SIG-M5 treated with dmso at 0.1 percent for 504 hours (cell line): ENCODE measurements around the gene ZNF282.

Experiments used
- DNase-seq: peaks from one replicate; lab custom pipeline; 2025; ENCODE audit not compliant: unreplicated experiment; lab: John Stamatoyannopoulos, UW

The ZNF282 gene

DNA sequence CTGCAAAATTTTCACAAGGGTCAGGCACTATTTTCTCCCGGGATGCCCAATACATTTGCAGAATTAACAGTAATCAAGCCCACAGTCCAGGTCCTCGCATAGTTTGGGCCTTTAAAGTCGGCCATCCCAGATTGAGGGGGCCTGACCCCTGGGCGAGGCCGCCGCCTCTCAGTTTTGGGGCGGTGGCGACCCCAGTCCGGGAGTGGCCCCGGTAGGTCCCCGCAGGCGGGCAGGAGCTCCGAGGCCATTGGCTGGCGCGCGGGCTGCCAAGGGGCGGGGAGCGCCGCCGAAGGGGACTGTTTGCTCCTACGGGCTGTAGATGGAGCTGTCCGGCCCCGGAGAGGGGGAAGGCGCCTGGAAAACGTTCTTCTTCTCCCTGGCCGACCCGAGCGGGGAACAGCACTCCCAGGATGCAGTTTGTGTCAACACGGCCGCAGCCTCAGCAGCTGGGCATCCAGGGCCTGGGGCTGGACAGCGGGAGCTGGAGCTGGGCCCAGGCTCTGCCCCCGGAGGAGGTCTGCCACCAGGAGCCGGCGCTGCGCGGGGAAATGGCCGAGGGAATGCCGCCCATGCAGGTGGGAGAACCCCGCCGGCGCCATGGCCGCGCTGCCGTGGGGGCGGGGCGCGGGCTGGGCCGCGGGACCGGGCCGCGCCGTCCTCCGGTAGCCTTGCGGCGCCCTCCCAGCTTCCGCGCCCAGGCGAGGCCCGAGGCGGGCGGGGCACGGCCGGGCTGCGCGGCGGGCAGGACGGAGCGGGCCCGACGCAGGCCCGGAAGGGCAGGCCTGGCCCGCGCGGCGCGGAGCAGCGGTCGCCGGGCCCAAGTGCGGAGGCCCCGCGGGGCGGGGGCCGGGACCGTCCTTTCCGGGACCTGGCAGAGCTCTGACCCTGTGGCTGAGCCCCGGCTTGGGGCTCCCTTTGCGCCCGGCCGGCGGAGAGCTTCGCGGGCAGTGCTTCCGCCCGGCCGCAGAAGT is at the start of gene ZNF282:
Gene ZNF282 (plus strand): TSS at position 367 of the 971 bp plus-strand sequence. CDS start 44 bp downstream, at position 411.
- DNase-seq, result peak; percentile 86

DNA sequence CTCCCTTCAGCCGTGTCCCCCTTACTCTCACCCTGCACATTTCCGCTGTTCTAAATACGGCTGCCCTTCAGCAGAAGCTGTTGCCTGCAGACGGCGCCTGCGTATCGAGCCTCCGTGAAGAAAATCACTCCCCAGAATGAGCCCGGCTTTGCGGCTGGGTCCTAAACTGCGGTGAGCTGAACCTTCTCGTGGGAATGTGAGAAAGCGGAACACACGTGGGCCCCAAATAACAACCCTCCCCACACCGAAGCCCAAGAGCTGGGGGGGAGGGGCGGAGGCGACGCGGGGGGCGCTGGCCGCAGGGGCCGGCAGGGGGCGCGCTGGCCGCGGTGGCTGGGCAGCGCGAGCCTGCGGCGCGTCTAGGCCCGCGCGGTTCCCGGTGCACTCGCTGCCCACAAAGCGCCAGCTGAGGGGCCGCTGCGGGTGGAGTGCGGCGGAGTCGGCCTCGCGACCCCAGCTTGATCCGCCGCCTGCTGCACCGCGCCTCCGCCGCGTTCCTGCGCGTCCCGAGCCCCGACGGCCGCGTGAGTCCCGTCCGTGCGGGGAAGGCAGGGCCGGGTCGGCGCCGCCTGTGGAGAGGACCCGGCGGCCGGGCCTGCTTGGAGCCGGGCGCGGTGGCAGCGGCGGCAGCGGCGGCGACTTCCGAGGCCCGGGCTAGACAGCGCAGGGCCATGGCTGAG is 48.1 kb upstream of the ZNF282 start, which contains the start of gene ZNF398:
Gene ZNF398 (plus strand): TSS at position 382 of the 680 bp plus-strand sequence. CDS start 290 bp downstream, at position 672.
- DNase-seq, result peak; percentile 86

DNA sequence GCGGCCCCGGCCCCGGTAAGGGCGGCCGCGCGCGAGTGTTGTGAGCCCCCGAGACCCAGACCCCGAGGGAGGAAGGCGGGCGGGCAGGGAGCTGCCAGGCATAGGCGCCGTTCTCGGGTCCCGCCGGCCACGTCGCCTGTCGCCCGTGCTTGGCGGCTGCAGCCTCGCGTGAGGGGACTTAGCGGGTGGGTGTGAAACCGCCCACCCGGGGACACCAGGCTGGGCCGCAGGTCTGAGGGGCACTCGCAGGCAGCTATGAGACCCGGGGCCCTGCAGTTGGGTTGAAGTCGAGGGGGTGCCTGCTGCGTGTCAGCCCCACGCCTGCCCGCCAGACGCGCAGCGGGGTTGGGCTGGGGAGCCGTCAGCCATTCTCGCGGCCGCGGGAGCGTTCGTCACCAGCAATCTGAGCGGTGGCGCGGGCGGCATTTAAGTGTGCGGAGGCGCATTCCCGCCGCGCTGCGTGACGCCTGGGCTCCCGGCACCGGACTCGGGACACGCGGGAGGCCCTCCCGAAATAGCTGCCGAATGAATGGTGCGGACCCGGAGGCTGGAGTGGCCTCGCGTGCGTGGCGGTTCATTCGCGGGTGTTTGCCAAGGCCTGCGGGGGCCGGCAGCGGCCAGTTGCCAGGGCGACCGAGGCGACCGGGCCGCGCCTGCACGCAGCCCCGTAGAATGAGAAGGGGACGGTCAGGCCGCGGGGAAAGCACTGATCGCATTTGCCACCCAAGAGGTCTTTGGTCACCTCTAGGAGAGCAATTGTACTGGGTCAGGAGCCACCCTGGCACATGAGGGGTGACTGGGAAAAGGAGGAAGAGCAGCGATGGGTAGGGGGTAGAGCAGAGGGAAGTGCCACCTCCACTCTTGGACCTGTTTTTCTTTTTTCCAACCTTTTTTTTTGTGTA is 47.3 kb upstream of the ZNF282 start:
- peak; percentile 8 for DNase-seq

DNA sequence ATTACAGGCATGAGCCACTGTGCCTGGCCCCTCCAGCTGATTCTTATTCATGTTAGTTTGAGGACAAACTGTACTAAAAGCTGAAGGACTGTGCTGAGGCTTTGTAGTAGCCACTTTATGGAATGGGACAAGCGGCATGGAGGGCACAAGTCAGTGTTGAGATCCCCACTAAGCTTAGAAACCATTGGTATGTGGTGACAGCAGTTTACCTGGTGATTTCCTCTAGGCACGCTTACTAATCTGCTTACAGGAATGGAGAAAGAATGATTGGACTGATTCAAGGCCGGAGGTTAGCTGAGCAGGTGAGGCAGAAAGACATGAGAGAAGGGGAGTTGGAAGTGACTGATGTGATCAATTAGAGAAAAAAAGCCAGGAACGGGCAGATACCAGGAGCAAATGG is 44.4 kb upstream of the ZNF282 start:
- no peak for DNase-seq

DNA sequence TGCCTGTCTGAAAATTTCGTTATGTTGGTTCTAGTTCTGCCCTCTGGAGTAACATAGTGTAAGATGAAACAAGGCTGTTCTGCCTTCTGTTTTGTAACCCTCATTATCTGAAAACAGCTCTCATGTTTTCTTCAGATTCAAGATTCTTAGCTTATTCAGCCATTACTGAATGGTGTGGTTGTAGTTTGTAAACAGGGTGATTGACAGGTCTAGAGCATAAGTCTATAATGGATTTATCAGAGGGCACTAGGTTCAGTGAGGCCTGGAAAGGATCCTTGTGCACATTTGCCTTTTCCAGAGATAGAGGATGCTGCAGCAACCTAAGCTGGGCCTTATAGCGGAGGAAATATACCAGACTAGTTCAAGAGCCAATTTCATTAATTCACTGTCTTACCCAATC is 42.0 kb upstream of the ZNF282 start:
- no peak for DNase-seq

DNA sequence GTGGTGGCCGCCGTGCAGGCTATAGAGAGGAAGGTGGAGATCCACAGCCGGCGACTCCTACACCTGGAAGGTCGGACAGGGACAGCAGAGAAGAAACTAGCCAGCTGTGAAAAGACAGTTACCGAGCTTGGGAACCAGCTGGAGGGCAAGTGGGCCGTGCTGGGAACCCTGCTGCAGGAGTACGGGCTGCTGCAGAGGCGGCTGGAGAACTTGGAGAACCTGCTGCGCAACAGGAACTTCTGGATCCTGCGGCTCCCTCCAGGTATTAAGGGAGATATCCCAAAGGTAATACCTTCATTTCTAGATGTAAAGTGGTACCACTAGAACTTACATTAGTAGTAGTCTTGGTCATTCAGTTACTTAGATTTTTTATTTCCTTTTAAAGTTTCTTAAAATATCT is 41.3 kb upstream of the ZNF282 start:
- no peak for DNase-seq

DNA sequence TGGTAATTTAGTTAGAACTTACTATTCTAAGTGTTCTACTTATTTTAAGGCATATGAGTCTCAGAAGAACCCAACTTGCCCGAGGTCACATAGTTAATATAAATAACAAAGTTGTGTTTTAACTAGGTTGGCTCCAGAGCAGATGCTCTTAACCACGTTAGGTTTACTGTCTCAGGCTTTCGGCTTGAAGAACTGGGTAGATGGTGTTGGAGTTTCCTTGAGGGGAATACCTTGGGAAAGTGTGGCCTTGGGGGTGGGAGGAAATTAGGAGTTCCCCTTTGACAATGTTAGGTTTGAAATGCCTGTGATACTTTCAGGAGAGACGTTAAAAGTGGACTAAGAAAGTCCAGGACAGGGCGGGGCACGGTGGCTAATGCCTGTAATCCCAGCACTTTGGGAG is 38.4 kb upstream of the ZNF282 start:
- DNase-seq, result no peak

DNA sequence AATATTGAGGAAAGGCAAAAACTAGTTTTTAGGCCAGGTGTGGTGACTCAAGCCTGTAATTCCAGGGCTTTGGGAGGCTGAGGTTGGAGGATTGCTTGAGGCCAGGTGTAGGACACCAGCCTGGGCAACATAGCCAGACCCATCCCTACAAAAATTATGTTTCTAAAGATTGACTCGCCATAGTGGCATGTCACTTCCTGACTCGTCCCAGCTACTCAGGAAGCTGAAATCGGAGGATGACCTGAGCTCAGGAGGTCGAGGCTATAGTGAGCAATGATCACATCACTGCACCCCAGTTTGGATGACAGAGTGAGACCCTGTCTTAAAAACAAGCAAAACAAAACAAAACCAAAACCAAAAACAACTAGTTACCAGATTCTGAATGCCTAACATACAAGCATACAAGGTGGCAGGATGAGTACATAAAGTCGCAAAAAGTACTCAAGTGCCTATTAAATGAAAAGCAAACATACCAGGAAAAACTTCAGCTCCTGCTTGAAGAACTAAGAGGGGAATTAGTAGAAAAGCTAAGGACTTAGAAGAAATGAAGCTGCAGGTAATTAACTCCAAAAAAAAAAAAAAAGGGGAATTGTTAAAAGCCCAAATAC is 34.0 kb upstream of the ZNF282 start:
- DNase-seq, result no peak

DNA sequence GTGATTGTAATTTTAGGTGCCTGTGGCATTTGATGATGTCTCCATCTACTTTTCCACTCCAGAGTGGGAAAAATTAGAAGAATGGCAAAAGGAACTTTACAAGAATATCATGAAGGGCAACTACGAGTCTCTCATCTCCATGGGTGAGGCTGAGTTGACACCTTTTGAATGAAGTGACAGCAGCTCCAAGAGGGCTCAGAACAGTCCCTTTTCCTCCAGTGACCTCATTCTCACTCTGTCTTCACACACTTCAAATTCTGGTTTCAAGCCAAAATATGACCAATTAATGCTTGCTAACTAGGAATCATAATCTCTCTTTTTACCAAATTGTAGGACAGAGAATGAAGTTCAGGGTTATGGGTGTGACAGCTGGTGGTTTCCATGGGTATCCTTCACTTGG is 29.2 kb upstream of the ZNF282 start:
- no peak for DNase-seq

DNA sequence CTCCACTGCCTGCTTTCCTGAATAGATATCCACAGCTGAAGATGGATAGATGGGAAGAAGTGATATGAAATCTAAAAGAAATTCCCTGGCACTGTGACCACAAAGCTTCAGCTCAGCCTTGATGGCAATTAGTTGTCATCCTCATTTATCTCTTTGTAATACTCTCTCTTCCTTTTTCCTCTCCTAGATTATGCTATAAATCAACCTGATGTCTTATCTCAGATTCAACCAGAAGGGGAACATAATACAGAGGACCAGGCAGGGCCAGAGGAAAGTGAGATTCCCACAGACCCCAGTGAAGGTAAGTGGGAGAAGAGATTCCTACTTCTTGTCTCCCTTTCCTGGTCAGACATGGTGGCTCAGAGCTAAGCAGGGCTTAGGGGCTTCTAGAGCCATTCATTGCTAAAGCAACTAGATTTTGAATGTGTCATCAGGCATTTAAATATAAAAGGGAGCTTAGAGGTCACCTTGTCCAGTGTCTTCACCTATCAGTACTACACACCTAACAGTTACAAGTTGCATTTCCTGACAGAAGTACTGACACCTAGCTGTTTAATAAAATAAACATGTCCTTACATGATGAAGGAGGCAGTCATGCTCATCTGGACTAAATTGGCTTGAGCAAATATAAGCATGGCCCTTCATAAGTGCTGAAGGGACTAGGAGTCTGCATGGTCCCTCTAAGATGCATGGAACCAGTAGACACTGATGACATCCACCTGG is 28.6 kb upstream of the ZNF282 start:
- DNase-seq, result no peak

DNA sequence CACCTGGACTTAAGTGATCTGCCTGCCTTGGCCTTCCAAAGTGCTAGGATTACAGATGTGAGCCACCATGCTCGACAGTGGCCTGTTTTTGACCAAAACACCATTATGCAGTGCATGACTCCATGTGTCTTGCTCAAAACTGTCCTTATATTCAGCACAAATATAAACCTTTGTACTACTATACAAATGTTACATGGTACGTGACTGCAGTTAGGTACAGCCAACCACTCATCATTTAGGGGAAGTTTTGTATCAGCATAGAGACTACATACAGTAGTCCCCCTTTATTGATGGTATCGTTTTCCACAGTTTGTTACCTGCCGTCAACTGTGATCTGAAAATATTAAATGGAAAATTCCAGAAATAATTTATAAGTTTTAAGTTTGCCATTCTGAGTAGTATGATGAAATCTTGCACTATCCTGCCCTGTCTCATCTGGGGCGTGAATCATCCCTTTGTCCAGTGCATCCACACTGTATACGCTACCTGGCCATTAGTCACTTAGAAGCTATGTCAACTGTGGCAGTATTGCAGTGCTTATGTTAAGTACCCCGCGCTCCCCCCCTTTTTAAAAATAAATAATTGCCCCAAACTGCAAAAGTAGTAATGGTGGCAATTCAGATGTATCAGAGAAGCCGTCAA is 23.3 kb upstream of the ZNF282 start:
- no peak for DNase-seq

DNA sequence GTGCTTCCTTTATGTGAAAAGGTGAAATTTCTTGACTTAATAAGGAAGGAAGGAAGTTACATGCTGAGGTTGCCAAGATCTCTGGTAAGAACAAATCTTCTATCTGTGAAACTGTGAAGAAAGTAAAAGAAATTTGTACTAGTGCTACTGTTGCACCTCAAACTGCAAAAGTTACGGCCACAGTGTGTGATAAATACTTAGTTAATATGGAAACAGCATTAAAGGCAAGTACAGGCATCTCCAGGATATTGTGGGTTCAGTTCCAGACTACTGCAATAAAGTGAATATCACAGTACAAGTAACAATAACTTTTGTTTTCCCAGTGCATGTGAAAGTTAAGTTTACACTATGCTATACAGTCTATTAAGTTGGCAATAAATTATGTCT is 22.8 kb upstream of the ZNF282 start:
- DNase-seq, result no peak

DNA sequence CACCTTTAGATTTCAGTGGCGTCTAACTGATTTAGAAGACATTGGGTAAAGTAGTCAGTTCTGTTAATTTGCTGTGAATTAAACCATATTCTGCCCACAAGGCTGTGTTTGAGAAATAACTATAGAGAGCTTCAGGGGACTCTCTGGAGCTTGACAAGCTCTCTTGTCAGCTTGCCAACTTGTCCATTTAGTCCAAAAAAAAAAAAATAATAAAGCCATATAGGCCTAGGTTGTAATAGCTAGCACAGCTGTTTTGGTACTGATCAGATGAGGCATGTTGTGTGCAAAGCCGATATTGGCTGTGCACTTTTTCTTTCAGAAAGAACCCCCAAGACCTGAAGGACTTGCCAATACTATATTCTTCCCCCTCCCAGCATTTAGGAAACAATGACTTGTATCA is 20.2 kb upstream of the ZNF282 start:
- DNase-seq, result no peak

DNA sequence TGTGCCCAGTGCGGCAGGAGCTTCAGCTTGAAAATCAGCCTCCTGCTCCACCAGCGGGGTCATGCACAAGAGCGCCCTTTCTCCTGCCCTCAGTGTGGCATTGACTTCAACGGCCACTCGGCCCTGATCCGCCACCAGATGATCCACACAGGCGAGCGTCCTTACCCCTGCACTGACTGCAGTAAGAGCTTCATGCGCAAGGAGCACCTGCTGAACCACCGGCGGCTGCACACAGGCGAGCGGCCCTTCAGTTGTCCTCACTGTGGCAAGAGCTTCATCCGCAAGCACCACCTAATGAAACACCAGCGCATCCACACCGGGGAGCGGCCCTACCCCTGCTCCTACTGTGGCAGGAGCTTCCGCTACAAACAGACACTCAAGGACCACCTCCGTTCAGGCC is 16.1 kb upstream of the ZNF282 start:
- DNase-seq, result no peak

DNA sequence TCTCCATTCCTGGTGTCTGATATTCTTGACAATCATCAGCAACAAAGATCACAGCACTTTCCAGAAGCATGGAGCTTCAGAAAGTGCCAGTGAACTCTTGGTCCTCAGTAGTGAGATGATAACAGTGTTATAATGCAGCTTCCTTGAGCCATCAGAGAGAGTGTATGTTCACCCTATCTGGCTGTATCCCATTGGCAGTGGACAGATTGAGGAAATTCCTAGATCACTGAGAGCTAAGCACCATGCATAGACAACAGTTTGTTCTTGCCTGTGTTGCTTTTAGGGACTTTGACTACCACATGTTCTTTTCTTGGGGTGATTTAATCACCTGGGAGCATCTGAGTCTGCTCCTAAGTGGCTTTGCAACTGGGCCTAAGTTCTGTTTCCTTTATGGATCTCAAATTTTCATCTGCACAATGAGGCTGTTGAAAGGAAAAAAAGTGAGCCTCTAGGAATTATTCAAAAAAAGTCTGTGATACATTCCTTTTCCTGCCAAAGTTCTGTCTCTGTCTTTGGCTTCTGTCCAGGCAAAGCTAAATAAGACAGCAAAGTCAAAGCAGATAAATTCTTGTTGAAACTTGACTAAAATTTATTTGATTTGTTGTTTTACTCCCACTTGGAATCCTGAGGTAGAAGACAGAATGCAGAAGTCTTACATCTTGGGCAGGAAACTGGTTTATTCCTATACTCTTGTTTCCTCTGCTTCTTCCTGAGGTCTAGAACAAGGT is 14.5 kb upstream of the ZNF282 start:
- DNase-seq, result no peak

DNA sequence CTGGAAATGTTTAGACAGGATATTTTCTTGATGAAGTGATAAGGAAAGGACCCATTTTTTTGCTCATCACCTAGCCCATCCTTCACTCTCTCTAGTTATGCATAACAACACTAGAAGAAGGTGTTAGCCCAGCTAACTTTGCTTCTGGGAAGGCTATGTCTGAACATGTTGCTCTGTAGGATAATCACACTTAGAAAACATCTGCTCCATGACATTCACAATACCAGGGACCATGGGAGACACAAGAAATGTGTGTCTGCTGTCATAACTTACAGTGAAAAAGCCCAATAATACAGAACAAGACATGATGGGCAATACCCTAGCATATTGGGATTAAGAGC is 13.9 kb upstream of the ZNF282 start:
- DNase-seq, result no peak

DNA sequence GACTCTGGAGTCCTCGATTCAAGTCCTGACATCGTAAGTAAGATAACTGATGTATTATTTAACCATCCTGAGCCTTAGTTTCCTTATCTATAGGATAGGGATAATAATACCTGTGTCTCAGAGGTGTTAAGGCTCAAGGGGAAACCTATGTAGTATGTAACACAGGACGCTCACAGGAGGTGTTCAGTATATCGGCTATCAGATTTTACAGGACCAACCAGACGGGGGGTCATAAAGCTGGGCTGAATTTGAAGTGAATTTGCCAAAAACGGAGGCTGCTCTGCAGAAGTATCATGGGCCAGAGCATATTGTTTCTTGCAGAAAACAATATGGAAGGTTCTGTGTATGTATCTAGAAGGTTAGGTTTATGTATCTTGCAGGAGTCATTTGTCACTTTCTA is 11.1 kb upstream of the ZNF282 start:
- no peak for DNase-seq

DNA sequence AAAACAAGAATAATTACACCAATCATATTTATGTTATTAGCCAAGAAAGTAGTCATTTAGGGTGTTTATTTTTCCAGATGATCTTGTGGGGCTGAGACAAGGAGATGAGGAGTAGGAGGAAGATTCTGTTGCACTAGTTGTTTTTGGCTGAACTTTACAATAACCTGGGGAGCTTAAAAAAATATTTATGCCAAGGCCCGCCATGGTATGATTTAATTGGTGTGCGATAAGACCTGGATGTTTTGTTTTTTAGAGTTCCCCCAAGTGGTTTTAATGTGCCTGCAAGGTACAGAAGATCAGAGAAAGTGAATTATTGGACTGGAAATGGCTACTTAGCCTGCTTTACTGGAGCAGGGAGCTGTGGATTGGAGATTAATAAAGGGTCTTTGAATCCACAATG is 7.1 kb upstream of the ZNF282 start:
- no peak for DNase-seq

DNA sequence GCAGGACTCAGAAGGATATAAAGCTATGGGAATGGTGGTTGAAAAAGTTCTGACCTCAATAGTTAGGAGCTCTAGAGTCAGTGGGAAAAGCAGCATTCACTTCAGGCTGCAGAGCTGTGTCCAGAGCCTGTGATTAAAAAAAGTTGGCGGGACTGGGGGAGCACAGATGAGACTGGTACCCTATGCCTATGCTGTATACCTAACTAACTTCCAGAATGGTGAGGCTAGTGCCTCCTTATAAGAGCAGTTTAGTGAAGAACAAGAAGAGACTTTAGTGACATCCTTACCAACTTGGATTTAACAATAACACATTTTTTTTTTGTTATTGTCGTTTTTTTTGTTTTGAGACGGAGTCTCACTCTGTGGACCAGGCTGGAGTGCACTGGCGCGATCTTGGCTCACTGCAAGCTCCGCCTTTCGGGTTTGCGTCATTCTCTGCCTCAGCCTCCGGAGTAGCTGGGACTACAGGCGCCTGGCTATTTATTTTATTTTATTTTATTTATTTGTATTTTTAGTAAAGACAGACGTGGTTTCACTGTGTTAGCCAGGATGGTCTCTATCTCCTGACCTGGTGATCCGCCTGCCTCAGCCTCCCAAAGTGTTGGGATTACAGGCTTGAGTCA is 6.6 kb upstream of the ZNF282 start:
- no peak for DNase-seq
